Measurements from ENCODE around the gene TTC36.
"Not testable (repeated sequence)": the region's sequence is repeated elsewhere in the genome, so short reads cannot be mapped to it uniquely, and the experiment has no call there.

GRCh38 chr11:118481238-118481637, 46.0 kb upstream of the TTC36 start:
- TF ChIP-seq, protein P1, sequence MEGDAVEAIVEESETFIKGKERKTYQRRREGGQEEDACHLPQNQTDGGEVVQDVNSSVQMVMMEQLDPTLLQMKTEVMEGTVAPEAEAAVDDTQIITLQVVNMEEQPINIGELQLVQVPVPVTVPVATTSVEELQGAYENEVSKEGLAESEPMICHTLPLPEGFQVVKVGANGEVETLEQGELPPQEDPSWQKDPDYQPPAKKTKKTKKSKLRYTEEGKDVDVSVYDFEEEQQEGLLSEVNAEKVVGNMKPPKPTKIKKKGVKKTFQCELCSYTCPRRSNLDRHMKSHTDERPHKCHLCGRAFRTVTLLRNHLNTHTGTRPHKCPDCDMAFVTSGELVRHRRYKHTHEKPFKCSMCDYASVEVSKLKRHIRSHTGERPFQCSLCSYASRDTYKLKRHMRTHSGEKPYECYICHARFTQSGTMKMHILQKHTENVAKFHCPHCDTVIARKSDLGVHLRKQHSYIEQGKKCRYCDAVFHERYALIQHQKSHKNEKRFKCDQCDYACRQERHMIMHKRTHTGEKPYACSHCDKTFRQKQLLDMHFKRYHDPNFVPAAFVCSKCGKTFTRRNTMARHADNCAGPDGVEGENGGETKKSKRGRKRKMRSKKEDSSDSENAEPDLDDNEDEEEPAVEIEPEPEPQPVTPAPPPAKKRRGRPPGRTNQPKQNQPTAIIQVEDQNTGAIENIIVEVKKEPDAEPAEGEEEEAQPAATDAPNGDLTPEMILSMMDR (IDR thresholded peaks at IDR 0.05) = not testable (repeated sequence)
- not testable (repeated sequence) for TF ChIP-seq ZFX (IDR thresholded peaks at IDR 0.05; ENCODE audit: borderline replicate concordance)

Data from 22Rv1 (cell line).